COLO829 (cell line): ENCODE results near the gene FKBP1A.
"Not testable (repeated sequence)": the region's sequence is repeated elsewhere in the genome, so short reads cannot be mapped to it uniquely, and the experiment has no call there.

Source experiments
- DNase-seq: peaks from one replicate; pipeline ENCODE4 v3.0.0; 2012; ENCODE audit warnings: low spot score

FKBP1A gene

GRCh38 chr20:1415667-1416468 lies 23.0 kb upstream of the FKBP1A start:
- peak; percentile 86 for DNase-seq

GRCh38 chr20:1414982-1415381 lies 22.1 kb upstream of the FKBP1A start:
- no peak for DNase-seq

GRCh38 chr20:1405801-1406200 lies 12.9 kb upstream of the FKBP1A start:
- no peak for DNase-seq

GRCh38 chr20:1403624-1404023 lies 10.8 kb upstream of the FKBP1A start:
- DNase-seq: no peak

GRCh38 chr20:1402149-1402548 lies 9.3 kb upstream of the FKBP1A start:
- peak; percentile 62 for DNase-seq

- no peak for DNase-seq
Measured at GRCh38 chr20:1401451-1401907, 8.6 kb upstream of the FKBP1A start.

- not testable (repeated sequence) for DNase-seq
Measured at GRCh38 chr20:1399678-1400366, 7.0 kb upstream of the FKBP1A start.

- DNase-seq: not testable (repeated sequence)
Measured at GRCh38 chr20:1398185-1398584, 5.3 kb upstream of the FKBP1A start.

GRCh38 chr20:1397710-1398109 lies 4.9 kb upstream of the FKBP1A start:
- DNase-seq: no peak

- no peak for DNase-seq
Measured at GRCh38 chr20:1396702-1397101, 3.8 kb upstream of the FKBP1A start.

- DNase-seq: no peak
Measured at GRCh38 chr20:1396264-1396663, 3.4 kb upstream of the FKBP1A start.

- DNase-seq: no peak
Measured at GRCh38 chr20:1394686-1395085, 1.8 kb upstream of the FKBP1A start.

- no peak for DNase-seq
Measured at GRCh38 chr20:1393507-1393882, 641 bp upstream of the FKBP1A start.

GRCh38 chr20:1392443-1392692 lies 486 bp downstream of the FKBP1A start:
- no peak for DNase-seq

- no peak for DNase-seq
Measured at GRCh38 chr20:1391640-1392442, 1.0 kb downstream of the FKBP1A start.

- no peak for DNase-seq
Measured at GRCh38 chr20:1390581-1391403, 2.1 kb downstream of the FKBP1A start.

GRCh38 chr20:1389703-1390580 lies 2.9 kb downstream of the FKBP1A start:
- no peak for DNase-seq

GRCh38 chr20:1388741-1389483 lies 3.9 kb downstream of the FKBP1A start:
- DNase-seq: no peak

GRCh38 chr20:1388253-1388652 lies 4.6 kb downstream of the FKBP1A start:
- DNase-seq: no peak

GRCh38 chr20:1386323-1386722 lies 6.5 kb downstream of the FKBP1A start:
- no peak for DNase-seq
